HFFc6 (cell line): ENCODE results near the gene IRF8. TPM values are rescaled to one million over a fixed set of nuclear protein-coding genes. Genes with fewer than 3 reads are reported as not detected.

Experiments
- DNase-seq: peaks from one replicate; pipeline ENCODE4 v3.0.0-alpha.2; 2018
- H3K27ac Mint-ChIP-seq: 2 replicates; pipeline ENCODE4 v1.8.0; 2020; ENCODE audit warnings: mild to moderate bottlenecking, mixed read lengths
- H3K27me3 Mint-ChIP-seq: 2 replicates; pipeline ENCODE4 v1.8.0; 2021; ENCODE audit warnings: mild to moderate bottlenecking, moderate library complexity, mixed read lengths; ENCODE audit not compliant: insufficient read depth
- H3K36me3 Mint-ChIP-seq: 2 replicates; pipeline ENCODE4 v1.8.0; 2021; ENCODE audit warnings: low read depth, mixed read lengths
- H3K4me1 Mint-ChIP-seq: 2 replicates; pipeline ENCODE4 v1.8.0; 2020; ENCODE audit warnings: low read depth, mixed read lengths
- H3K4me3 Mint-ChIP-seq: 2 replicates; pipeline ENCODE4 v1.8.0; 2020; ENCODE audit warnings: mild to moderate bottlenecking, moderate library complexity, mixed read lengths
- H3K9me3 Mint-ChIP-seq: 2 replicates; pipeline ENCODE4 v1.8.0; 2020; ENCODE audit warnings: mild to moderate bottlenecking, mixed read lengths
- total RNA-seq, 6 experiments: library from RNA; stranded (reverse); fragmentation: NEBNext Ultra II Directional; extraction: Animal tissue kit (Norgen Biotek cat#: 25700); gene quantifications; 2 replicates in 1 of 6; 3 replicates in 5 of 6; pipeline ENCODE4 v1.2.3, GENCODE V29; 2021
- TF ChIP-seq, protein P1 (sequence below): fragments of 200-600 bp; sonication (generic); IDR thresholded peaks from 2 replicates; pipeline ENCODE4 v1.5.0; 2021; ENCODE audit warnings: antibody characterized with exemption, mild to moderate bottlenecking

The IRF8 gene
- total RNA-seq, 6 experiments from 2014 or later: not detected

DNA sequence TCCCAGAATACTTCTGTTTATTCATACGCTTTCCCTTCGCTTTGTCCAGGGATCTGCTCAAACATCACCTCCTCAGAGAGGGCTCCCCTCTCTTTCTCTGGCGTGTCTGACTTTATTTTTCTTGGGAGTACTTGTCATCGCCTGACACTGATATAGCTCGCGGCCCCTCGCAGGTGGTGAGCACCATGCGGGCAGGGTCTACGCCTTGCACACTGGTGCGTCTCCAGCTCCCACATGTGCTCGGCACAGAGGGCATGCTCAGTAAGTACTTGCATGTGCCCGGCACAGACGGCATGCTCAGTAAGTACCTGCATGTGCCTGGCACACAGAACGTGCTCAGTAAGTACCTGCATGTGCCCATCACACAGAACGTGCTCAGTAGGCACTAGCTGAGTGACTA lies 57.5 kb downstream of the IRF8 start:
- no peak for DNase-seq
- Mint-ChIP-seq H3K9me3 (no peaks in the 10 kb centered on the region), H3K27me3 (peaks cover 87% of the 10 kb centered on the region), H3K4me1 (no peaks in the 10 kb centered on the region), H3K36me3 (no peaks in the 10 kb centered on the region), H3K27ac (no peak overlapping the region), H3K4me3 (no peak overlapping the region)
- TF ChIP-seq, protein P1, sequence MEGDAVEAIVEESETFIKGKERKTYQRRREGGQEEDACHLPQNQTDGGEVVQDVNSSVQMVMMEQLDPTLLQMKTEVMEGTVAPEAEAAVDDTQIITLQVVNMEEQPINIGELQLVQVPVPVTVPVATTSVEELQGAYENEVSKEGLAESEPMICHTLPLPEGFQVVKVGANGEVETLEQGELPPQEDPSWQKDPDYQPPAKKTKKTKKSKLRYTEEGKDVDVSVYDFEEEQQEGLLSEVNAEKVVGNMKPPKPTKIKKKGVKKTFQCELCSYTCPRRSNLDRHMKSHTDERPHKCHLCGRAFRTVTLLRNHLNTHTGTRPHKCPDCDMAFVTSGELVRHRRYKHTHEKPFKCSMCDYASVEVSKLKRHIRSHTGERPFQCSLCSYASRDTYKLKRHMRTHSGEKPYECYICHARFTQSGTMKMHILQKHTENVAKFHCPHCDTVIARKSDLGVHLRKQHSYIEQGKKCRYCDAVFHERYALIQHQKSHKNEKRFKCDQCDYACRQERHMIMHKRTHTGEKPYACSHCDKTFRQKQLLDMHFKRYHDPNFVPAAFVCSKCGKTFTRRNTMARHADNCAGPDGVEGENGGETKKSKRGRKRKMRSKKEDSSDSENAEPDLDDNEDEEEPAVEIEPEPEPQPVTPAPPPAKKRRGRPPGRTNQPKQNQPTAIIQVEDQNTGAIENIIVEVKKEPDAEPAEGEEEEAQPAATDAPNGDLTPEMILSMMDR: no peak

DNA sequence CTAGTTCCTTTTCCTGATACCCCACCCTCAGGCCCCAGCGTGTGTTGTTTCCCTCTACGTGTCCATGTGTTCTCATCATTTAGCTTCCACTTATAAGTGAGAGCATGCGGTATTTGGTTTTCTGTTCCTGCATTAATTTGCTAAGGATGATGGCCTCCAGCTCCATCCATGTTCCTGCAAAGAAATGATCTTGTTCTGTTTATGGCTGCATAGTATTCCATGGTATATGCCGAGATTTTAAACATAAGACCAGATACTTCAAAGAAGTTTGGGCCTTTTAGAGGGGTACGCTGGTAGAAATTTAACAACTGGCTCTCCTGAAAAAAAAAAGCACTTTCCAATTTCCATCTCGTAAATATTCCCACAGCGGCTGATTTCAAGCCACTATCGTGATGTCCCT lies 59.8 kb downstream of the IRF8 start:
- Mint-ChIP-seq H3K27ac (no peak overlapping the region), H3K36me3 (no peaks in the 10 kb centered on the region)
- TF ChIP-seq, protein P1: no peak

DNA sequence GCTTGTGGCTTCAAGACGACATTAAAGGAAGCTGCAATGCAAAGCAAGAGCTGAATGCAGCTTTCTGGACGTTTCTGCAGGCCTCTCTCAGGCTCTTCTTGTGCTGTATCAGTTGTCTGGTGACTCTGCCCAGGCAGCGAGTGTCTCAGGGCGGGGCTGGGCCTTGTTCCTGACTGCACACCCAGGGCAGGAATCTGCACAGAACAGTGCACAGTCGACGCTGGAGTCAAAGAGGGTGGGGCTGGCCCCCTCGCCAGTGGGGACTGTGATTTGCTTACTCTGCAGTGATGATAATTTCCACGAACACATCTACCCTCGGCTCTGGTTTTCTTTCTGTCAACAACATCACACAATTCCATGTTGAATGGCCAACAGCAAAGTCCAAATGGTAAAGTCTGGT lies 60.7 kb downstream of the IRF8 start:
- H3K4me1 Mint-ChIP-seq: no peaks in the 10 kb centered on the region; the same call in 1 of the 2 replicates
- H3K27ac Mint-ChIP-seq: no peak overlapping the region
- TF ChIP-seq, protein P1: no peak
- no peak for DNase-seq
- peaks cover 77% of the 10 kb centered on the region for H3K27me3 Mint-ChIP-seq
- H3K4me3 Mint-ChIP-seq: no peak overlapping the region
- no peaks in the 10 kb centered on the region for H3K36me3 Mint-ChIP-seq
- H3K9me3 Mint-ChIP-seq: no peaks in the 10 kb centered on the region

More for the DNA sequence above, 59.8 kb downstream of the IRF8 start:
- H3K4me1 Mint-ChIP-seq: no peaks in the 10 kb centered on the region; the same call in 1 of the 2 replicates
- H3K9me3 Mint-ChIP-seq: no peaks in the 10 kb centered on the region
- H3K27me3 Mint-ChIP-seq: peaks cover 78% of the 10 kb centered on the region
- no peak overlapping the region for H3K4me3 Mint-ChIP-seq
- DNase-seq: no peak

DNA sequence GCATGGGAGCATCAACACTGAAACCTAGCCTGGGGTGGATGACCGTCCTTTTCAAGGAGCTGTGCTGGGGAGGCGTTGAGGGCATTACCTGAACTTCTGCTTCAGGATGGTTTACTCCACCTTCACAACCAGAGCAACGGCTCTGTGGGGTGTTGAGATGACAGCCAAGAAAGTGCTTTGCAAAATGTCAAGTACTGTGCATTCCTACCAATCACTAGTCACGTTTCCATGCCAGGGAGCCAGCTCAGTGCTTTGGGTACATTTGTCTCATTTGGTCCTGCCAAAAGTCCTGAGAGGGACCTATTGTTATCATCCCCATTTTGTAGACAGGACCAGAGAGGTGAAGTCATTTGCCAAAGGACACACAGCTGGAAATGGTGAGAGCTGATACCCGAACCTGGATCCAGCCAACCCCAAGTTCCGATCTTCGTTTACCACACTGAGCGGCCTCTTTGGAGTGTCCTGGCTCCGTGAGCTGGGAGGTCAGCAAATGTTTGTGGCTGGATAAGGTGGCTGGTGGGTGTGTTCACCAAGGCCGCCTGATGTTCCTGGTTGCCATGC lies 61.6 kb downstream of the IRF8 start:
- Mint-ChIP-seq H3K36me3 (no peaks in the 10 kb centered on the region), H3K9me3 (no peaks in the 10 kb centered on the region), H3K4me3 (no peak overlapping the region), H3K27me3 (peaks cover 76% of the 10 kb centered on the region), H3K4me1 (no peaks in the 10 kb centered on the region; the same call in 1 of the 2 replicates), H3K27ac (no peak overlapping the region)
- no peak for DNase-seq
- TF ChIP-seq, protein P1: no peak

DNA sequence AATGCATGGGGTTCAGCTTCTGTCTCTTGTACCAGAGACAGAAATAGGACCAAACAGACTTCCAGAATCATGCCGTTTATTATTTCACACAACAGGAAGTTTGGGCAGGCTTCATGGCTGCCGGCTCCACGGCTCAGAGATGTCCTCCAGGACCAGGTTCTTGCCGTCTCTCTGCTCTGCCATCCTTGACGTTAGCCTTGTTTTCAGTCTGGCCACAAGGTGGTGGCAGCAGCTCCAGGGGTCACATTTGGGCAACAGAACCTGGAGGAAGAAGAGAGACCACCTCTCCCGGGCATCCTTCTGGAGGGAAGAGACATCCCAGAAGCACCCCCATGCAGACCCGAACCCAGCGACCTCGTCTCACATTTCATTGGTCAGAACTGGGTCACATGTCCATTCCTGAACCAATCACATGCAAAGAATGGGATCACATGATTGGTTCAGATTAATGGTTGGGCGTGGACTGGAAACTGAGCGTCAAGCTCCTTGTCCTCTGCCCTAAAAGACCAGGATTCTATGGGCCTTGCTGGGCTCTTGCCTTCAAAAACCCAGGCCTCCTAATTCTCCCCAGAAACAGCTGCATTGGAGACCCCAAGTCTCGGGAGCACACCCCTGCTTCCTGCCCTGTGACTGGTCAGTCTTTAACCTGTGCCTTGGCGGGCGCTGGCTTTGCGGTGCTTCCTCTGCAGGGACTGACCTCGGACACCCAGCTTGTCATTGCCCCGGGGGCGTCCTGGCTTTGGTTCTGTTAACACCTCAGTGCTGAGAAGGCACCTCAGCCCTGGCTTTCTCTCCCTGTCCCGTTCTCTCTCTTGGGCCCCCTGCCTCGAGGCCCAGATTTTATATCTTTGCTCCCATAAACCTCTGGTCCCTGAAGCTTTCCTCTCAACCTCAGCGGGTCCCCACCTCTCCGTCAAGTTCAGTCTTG lies 63.3 kb downstream of the IRF8 start:
- Mint-ChIP-seq H3K9me3 (no peaks in the 10 kb centered on the region), H3K27ac (no peak overlapping the region), H3K27me3 (peaks cover 65% of the 10 kb centered on the region)

More for the DNA sequence above, 63.3 kb downstream of the IRF8 start:
- TF ChIP-seq, protein P1: peak; percentile 17; the same call in 1 of the 2 replicates
- Mint-ChIP-seq H3K36me3 (no peaks in the 10 kb centered on the region), H3K4me1 (no peaks in the 10 kb centered on the region; the same call in 1 of the 2 replicates), H3K4me3 (no peak overlapping the region; the same call in 1 of the 2 replicates)
- DNase-seq: no peak
